NCI-H774 (cell line): ENCODE data around the gene RPL36A.

Experiments used
- DNase-seq: peaks from one replicate; lab custom pipeline; 2025; lab: John Stamatoyannopoulos, UW

The RPL36A gene

DNA sequence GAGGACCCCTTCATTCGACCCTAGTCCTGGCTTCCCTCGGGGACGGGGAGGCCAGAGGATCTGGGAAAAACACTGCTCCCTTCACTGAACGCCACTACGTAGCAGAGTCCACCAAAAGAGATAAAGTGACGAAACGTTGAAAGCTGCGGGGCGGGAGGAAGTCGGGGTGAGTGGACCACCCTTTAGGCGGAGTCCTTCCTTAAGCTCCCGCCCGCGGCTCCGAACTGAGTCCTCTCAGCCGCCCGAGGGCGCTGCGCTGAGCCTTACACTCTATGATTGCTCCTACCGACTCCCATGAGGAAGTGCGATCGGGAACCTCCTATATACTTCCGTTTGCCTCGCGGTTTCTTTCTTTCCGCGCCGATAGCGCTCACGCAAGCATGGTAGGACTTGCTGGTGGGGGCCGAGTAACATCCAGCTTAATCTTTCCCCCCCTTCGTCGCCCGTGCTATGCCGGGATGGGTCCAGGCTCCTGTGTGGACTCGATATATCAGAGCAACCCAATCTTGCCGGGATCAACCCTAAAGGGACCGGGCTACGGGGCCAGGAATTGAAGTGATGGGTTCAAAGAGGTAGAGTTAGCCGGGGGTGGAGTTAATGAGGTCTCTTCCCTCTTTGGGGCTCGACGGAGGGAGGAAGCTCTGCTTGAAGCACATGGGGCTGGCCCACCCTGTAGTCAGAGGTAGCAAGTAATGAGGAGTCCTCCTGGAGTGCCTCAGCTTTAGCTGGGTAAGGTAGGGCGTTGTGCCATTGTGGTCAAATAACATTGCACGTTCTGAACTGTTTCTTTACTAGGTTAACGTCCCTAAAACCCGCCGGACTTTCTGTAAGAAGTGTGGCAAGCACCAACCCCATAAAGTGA lies at the start of gene RPL36A:
RPL36A (plus strand) TSS at position 348 of the 862 bp plus-strand sequence; CDS start at position 381, 33 bp downstream.
- peak; percentile 77 for DNase-seq

DNA sequence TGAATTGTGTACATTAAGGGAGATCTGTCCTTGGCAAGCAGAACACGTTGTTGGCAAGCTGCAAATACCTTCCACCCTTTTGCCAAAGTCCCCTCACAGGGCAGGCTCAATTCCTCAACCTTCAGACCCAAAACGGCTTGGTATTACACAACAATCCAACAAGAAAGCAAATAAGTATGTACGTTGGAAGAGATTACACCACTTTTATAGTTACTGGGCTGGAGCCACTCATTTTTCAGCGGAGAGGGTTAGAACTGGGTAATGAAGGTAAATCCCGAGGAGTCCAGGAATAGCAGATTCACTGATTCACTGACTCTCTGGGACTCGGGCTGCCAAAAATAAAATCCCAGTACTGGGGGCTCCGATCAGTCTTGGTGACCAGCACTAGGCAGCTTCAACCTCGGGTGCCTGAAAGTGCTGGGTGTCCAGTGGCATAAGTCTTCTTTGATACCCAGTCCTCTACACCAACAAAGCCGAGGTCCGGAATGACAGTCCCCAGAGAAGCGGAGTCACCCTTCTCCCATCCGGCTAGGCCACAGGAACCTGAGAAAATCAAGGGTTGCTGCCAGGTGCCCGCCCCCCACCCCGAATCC lies 42.9 kb upstream of the RPL36A start:
- DNase-seq = no peak

DNA sequence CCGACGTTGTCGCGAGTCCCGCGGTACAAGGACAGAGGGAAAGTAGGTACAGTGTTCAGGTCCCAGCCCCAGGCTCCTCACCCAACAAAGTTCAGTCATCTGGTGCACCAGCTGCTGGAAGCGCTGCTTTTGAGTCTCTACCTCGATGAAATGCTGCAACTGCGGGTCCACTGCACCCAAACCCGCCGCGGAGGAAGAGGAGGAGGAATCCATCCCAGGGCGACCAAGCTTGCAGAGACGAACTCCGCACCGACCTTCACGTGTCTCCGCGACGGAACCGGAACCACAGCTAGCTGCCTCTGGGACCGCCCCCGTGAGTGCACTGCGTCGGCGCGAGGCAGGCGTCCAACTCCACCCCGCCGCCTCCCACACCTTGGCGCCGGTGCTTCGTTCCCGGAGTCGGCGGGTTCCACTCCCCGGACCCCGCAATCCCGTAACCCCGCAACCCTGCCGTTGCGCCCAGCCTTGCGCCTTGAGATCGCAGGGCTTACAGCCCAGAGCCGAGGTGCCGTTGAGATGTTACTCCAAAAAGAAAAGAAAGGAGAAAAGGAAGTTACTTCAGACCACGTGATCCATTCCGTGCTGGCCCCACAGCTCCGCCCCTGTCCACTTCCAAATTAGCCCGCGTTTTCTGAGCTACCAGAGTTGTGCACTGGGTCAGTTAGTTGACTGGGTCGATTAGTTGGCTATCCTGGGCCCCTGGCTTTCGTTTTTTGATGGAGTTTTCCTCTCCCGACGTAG lies 42.2 kb upstream of the RPL36A start, which contains the start of gene TIMM8A:
TIMM8A (minus strand) TSS at position 291 of the 741 bp plus-strand sequence; CDS start at position 213, 78 bp downstream.
- DNase-seq = peak; percentile 56

DNA sequence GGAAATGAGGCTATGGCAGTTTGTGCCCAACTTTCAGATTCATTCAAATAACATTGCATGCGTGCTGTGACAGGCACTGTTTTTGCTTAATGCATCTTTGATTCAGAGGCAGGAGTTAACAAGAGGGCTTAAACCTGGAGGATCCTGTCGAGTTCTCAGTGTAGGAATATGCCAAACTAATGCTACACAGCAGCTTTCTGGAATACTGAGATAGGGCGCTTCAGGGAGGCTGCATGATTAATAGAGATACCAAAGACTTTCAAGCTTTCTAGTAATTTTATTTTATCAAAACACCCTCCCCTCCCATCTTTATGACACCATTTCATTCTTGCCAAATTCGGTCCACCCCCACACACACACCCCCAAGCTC lies 41.6 kb upstream of the RPL36A start:
- no peak for DNase-seq

DNA sequence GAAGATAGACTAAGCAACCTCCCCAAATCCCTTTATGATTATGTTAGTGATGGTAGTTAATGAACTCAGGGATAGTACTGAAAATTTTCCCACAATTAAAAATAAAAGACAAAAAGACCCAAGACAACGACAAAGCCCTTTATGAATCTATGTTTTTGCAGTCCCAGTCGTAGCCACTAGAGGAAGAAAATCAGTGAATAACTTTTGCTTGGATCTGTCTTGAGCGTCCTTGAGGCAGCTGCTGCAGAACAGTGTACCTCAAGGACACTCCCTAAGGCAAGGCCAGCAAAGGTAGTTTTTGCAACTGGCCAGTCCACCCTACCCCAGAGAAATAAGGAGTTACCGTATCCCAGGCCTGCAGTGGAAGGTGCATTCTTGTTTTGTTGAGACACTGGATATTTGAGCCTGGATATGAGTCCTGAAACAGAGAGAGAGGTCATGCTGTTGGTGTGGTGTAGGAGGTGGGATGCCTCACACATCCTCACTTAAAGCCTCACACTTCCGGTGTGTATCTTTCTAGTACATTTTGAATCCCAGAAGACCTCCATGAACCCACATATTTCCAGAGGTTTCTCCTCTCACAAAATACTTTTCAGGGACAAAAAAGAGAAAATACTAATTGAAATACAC lies 33.5 kb upstream of the RPL36A start:
- no peak for DNase-seq

DNA sequence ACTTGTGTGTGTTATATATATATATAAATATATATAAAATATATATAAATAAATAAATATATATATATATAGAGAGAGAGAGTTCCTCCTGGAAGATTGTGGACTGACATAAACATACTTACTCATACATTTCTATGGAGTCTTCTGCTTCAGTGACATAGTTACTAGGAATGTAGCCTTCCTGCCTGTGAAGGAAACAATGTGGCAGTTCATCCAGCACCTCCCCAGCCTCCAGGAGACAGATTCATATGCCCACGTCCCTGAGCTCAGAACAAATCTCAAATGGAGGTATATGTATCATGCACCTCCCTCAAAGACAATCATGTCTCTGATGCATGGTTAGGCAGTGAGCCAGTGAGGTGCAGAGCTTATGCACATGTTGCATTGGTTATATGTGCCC lies 30.8 kb upstream of the RPL36A start:
- no peak for DNase-seq

DNA sequence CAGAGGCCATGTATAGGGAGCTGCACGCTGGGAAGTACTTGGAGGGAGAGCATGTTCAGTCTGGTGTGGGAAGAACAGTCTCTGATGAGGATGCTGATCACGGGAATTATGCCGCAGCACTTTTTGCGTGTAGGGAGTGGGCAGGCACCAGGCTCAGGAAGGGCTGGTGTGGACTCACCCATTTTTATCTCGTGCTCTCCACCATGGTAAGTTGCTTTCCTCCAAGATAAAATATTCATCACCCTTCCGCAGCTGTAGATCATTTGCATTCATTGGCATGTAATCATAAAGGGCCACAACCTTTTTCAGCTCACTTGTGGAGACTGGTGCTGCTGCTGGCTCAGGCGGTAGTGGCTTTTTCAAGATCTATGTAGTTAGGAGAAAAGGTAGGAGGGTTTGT lies 30.4 kb upstream of the RPL36A start:
- DNase-seq = no peak

DNA sequence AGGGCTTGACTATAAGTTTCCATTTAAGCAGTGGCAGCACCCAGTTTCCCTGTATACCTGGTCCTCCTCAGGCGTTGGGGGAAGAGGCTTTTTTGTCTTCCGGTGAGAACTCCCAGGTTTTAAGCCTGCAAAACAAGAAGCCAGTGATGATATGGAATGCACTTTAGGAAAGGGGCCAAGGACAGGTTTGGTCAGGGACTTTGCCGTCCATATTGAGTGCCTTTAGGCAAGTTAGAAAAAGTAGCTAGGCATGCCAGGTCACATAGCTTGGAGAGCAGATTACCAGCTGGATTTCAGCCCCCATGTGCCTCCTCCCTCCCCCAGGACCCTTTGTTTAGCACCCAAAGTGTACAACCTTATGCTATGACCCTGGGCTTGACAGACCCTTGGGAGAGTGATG lies 28.7 kb upstream of the RPL36A start:
- no peak for DNase-seq

DNA sequence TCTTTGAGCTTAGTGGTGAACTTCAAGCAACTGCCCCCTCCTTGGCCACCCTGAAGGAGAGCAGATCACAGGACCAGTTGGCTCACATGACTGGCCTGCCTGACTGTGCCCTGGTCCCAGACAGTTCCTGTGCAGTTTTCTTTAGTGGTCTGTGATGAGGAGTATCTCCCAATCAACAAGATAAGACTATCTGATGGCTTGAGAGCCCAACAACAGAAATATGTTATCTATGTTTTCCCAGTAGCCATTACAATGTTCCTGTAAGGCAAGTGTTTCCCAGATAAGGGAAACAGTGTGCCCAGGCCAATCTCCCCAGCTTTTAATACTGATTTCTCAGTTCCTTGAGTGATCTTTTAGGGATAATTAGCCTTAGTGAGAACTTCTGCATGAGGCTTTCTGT lies 28.1 kb upstream of the RPL36A start:
- no peak for DNase-seq

DNA sequence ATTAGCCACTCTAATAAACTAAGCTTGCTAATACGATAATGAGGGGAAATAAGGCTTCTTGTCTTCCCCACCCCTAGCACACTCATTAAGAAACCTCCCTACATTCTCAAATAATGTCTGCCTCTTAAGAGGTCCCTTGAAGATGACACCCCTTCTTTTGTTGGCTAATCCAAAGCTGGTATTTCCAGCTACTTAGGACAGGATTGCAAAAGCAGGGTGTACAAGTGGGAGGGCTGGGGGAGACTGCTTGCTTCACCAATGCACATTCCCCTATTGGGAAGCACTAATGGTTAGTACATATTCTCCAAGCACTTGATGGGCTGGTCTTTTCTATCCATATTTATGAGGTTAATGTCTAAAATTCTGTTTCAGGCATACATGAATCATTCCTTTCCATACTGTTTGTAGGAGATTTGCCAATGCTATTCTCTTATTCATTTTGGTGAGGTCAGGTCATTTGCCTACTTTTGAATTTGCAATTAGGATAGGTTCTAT lies 25.5 kb upstream of the RPL36A start:
- DNase-seq = no peak

DNA sequence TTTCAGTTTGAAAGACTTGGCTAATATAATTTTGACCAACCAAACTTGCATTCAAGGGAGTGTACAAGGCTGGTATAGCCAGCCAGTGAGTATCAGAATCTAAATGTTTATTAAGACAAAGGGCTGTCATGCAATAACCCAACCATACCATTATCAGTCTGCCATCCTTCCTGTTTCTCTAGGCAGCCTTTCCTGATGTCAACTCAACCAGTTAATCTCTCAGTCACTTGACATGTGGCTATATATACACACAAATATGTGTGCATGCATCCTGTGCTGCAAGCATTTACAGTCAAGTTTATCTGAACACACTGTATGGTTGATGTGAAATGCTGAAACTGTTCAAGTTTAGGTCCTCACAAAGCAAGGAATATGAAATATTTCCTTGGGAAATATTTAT lies 22.0 kb upstream of the RPL36A start:
- no peak for DNase-seq

DNA sequence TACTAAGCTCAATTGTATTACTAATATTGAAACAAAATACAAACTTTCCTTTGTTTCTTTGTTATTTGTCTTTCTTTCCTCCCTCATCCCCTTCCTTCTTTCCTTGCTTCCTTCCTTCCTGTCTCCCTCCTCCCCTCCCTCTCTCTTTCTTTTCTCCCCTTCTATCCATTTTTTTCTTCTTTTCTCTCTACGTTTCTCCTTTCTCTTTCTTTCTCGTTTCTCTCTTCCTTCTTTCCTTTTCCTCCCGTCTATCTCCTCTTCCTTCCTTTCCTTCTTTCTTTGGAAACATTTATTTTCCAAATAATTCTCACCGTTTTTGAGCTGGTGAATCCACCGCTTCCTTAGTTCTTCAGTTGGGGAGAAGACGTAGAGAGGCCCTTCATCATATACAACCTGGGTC lies 21.1 kb upstream of the RPL36A start:
- DNase-seq = no peak

DNA sequence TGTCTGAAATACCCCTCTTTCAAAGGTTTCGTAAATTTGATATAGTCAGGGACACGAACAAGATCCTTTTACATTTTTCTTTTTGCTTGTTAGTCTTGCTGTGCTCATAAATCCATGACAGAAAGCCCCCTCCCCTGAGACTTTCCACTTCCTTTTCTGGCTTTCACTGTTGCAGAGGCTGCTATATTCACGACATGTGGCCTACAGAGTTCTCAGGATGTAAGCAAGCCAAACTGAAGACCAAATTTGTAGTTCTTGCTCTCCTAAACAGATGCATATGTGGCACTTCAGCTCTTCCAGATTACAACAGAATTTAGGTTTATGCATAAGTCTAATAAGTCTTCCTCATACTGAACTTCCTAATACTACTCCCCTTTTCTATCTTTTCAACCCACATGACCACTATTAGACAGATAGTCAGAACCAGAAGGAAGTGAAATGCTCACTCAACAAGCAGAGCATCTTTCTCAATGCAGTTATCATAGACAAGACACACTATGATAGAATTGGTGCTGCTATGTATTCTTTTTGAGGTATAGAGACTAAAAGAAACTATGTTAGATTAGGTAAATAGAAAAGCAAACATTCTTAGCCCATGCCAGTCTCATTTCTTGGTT lies 19.8 kb upstream of the RPL36A start:
- DNase-seq = no peak

DNA sequence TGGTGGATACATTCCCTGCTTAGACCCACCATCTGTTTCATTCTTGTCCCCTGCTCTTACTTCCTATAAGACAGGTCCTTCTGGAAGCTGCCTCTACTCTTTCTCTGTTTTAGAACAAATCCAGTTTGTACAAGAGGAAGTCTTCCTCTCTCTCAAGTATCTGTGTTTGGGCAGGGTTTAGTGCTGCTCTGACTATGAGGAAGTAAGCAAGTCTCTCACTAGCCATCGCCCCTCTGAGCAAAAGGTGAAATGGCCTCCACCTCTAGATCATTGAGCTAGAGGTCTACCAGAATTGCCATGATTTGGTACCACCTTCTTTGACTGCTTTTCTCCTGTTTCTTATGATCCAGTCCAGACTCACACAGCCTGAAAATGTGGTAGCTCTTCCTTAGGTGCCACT lies 13.3 kb upstream of the RPL36A start:
- no peak for DNase-seq

DNA sequence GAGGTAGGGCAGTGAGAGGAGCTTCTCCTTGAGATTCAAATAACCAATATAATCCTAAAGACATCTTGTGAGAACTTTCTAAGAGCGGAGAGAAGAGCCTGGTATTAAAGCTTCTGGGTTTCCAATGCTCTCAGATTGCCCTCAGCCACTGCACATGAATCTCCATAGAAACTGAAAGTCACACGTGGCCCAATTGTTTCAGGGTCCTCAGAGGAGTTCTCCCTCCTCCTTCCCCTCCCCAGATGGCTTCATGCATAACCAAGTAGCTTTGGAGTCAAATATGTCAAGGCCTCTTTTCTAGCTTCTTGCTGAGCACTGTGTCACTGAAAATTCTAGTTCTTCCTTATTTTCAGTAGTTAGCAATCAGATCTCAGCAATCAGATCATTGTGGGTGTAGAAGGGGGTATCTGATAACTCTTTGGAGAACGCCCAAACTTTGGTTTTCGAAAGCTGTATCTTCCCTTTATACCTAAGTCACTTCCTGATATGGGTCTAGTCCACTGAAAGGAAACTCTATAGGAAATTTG lies 7.1 kb upstream of the RPL36A start:
- no peak for DNase-seq

DNA sequence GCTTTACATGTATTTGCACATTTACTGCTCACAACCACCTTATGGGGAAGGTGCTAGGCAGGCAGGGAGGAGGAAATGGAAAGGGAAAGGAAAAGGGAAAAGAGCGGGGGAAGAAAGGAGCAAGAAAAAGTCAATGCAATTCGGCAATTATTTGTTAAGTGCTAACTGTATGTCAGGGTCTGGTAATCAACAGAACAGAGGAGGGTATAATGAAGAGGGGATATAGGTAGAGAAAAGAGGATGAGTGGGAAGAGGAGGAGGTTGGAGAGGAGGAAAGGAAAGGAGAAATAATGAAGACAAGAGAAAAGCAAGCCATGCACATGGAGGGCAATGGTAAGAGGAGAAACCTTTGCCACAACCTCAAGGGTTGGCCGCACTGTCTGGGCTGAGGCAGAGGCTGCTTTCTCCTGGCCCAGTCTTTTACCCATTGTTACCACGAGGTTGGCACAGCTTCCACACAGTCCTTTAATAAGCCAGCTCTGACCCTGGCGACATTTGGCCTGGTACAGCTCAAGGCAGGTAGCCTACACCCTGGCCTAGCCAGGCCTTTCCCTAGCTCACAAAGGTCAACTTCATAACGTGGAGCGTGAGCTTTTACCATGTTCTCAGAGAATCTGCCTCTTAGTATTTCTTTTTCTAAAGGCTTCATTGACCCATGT lies 5.7 kb upstream of the RPL36A start:
- DNase-seq = no peak

DNA sequence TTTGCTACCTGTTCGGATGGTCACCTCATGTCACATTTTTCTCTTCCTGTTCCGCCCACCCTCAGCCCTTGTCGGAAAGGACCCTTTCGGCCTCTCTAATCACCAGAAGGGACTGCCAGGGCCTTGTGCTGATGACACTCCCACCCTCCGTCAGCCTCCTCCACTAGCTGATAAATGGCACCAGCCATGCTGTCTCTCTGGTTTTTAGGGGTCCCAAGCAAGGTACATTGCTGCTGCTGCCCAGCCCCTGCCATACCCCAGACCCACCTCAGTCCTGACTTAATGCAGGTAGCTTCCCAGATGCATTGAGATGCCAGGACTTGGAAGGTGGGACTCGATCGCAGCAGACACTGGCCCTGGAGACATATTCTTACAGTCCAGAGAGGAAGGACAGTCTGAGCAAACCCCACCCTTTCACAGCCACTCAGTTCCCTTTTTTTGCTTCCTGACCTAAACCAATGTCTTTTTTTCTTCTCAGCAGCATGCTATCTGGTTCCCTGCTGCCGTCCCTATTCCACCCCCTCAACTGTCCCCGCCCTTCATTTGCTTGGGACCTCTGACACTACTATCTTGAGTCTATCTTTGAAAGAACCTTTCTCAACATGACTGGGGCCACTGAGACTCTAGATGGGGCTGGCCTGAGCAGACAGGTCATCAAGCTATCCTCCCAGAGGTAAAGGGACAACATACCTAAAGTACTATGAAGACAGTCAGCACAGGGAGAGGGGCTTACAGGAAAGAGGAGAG lies 4.8 kb upstream of the RPL36A start, which contains the start of gene BTK:
BTK (minus strand) TSS at position 397 of the 747 bp plus-strand sequence. CDS start 10,907 bp downstream, outside the sequence.
- DNase-seq = no peak

DNA sequence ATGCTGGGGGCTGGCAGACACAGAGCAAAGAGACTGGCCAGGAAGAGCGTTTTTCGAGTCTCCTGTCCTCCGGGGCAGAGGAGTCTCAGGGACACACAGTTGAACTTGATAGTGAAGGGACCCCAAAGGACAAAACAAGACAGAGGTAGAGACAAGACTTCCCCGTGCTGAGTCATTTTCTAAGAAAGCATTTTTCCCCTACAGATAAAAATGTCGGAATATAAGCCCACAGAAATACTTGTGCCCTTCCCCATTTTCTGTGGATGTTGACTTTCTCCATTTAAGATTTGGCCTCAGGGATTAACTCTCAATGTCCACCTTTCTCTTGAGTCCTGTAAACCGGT lies 4.3 kb upstream of the RPL36A start:
- no peak for DNase-seq

DNA sequence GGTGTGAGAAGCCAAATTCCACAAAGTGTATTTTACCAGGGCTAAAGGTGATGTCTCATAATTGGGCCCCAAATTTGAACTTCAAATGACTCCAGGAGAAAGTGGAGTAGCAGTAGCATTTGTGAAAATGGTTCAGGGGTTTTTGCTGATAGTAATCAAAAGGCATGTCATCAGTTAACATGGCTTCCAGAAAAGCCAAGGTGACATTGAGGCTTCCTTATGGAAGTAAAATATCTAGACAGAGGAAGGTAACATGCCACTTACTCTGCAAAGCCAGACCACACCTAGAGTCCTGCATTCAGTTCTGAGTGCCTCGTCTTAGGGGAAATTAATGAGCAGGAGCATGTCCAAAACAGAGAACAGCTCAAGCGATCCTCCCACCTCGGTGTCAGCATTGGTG lies 2.2 kb upstream of the RPL36A start:
- no peak for DNase-seq

DNA sequence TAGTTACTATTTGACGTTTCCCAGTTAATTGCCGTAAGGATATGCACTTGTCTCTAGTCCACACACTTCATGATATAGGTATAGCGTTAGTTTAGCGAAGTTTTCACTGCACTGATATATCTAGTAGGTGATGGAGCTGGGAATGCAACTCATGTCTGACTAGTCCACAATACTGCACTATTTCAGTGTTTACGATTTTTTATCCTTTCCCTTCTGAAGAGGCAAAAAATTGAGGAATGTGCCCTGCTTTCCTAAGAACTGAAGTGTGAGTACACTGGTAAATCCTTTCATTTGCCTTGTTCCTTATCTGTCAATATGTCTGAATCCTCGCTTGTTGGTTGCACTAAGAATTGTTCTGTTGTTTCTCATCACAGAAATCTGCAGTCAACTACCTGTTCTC lies 1.0 kb downstream of the RPL36A start:
- no peak for DNase-seq
